ACC112 (cell line): ENCODE results near the gene CPNE9.

Experiments
- H2AFZ ChIP-seq: fragments of 200-600 bp; sonication (generic); one replicate; pipeline ENCODE4 v1.6.0; 2017; ENCODE audit warnings: antibody characterized with exemption, low read length; ENCODE audit not compliant: unreplicated experiment
- H3K27ac ChIP-seq: fragments of 200-600 bp; sonication (generic); 2 replicates; pipeline ENCODE4 v1.5.1; 2014; ENCODE audit warnings: low read depth, mild to moderate bottlenecking, antibody characterized with exemption, low read length, moderate library complexity
- H3K27me3 ChIP-seq: fragments of 200-600 bp; sonication (generic); 2 replicates; pipeline ENCODE4 v1.6.1; 2014; ENCODE audit warnings: mild to moderate bottlenecking, antibody characterized with exemption, low read length, moderate library complexity, mixed read lengths; ENCODE audit not compliant: insufficient read depth
- H3K36me3 ChIP-seq: fragments of 200-600 bp; sonication (generic); 2 replicates; pipeline ENCODE4 v1.6.1; 2016; ENCODE audit warnings: mild to moderate bottlenecking, antibody characterized with exemption, low read length, moderate library complexity, mixed read lengths; ENCODE audit not compliant: insufficient read depth
- H3K4me1 ChIP-seq: fragments of 200-600 bp; sonication (generic); one replicate; pipeline ENCODE4 v1.6.1; 2016; ENCODE audit warnings: low read length, mixed read lengths; ENCODE audit not compliant: insufficient read depth, unreplicated experiment, control insufficient read depth
- H3K4me3 ChIP-seq: fragments of 200-600 bp; sonication (generic); 2 replicates; pipeline ENCODE4 v1.5.1; 2014; ENCODE audit warnings: mild to moderate bottlenecking, low read depth, low read length
- H3K79me2 ChIP-seq: fragments of 200-600 bp; sonication (generic); one replicate; pipeline ENCODE4 v1.6.0; 2016; ENCODE audit warnings: low read length; ENCODE audit not compliant: control insufficient read depth, unreplicated experiment, insufficient read depth

CPNE9 gene

DNA sequence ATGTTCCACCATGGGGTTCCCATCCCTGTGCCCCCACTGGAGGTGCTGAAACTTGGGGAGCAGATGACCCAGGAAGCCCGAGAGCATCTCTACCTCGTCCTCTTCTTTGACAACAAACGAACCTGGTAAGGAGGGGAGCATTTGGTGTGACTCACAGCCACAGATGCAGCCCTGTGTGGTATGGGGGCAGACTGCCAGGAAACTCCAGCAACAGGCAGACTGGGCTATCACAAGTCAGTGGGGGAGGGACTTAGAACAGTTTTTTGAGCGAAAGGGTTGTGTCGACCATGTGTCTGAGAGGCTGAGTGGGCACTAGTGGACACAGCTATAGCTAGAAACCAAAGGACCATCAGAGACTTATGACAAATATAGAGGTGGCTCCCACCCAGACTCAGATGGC lies 42.7 kb downstream of the CPNE9 start:
- peaks cover 14% of the 10 kb centered on the region; the same call in 1 of the 2 replicates for H3K36me3 ChIP-seq
- no peak overlapping the region for H3K4me3 ChIP-seq
- no peaks in the 10 kb centered on the region for H3K27me3 ChIP-seq
- peaks cover 12% of the 10 kb centered on the region for H3K79me2 ChIP-seq
- no peak overlapping the region for H2AFZ ChIP-seq
- H3K27ac ChIP-seq, result peak overlapping the region; percentile 68
- peaks cover 34% of the 10 kb centered on the region for H3K4me1 ChIP-seq

DNA sequence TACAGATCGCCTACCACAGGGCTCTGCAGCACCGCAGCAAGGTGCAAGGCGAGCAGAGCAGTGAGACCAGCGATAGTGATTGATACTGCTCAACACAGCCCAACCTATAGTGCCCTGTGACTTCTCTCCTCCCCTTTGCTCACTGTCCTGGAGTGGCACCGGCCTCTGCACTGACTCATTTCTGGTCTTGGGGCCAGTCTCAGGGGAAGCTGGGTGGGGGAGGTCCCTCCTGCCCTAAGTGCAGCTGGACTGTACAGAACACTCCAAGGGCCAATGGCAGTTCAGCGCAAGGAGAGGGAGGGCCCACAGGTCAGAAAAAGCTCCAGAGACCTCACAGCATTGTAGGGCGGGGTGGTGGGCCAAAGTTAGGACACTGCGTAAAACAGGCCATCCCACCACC lies 43.6 kb downstream of the CPNE9 start:
- H3K27me3 ChIP-seq, result no peaks in the 10 kb centered on the region
- H2AFZ ChIP-seq, result no peak overlapping the region
- peak overlapping the region; percentile 68 for H3K27ac ChIP-seq
- peaks cover 16% of the 10 kb centered on the region; the same call in 1 of the 2 replicates for H3K36me3 ChIP-seq
- H3K79me2 ChIP-seq, result peaks cover 17% of the 10 kb centered on the region
- H3K4me1 ChIP-seq, result peaks cover 39% of the 10 kb centered on the region
- H3K4me3 ChIP-seq, result no peak overlapping the region

DNA sequence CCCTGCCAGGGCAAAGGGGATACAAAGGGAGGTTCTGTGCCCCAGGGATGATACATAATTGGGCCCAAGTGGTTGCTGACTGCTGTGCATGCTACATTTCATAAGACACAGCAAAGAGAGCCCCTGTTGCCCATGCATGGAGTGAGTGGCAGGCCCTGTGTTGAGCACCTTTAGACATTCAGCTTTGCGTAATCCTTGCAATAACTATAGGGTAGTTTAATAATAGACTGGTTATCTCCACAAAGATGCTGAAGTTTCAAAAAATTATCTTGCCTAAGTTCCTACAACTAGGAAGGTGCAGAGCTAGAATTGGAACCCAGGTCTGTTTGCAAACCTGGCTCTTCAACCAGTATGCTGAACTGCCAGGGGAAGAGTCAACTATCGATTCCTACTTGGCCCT lies 44.4 kb downstream of the CPNE9 start:
- Histone ChIP-seq H2AFZ (no peak overlapping the region), H3K4me1 (peaks cover 39% of the 10 kb centered on the region), H3K27me3 (no peaks in the 10 kb centered on the region), H3K4me3 (no peak overlapping the region), H3K27ac (no peak overlapping the region), H3K79me2 (peaks cover 17% of the 10 kb centered on the region), H3K36me3 (peaks cover 12% of the 10 kb centered on the region; the same call in 1 of the 2 replicates)

DNA sequence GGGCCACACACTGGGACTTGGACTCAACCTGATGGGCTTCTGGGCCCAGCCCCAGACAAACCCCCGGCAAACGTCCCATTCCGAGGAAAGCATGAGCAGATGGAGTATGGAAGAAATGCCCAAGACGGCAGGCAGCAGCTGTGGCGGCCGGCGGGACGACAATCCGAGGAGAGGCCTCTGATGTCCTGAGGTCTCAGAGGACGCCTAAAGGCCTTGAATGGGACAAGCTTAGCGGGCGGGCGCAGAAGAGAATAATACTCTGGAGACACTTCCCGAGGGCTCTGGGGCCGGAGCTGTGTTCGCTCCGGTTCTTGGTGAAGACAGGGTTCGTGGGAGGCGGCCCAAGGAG lies 45.6 kb downstream of the CPNE9 start:
- peak overlapping the region; percentile 60 for H3K27ac ChIP-seq
- H3K4me1 ChIP-seq, result peaks cover 39% of the 10 kb centered on the region
- H3K79me2 ChIP-seq, result peaks cover 17% of the 10 kb centered on the region
- no peaks in the 10 kb centered on the region for H3K27me3 ChIP-seq
- no peak overlapping the region for H2AFZ ChIP-seq
- H3K36me3 ChIP-seq, result peaks cover 12% of the 10 kb centered on the region; the same call in 1 of the 2 replicates
- peak overlapping the region; percentile 79 for H3K4me3 ChIP-seq

DNA sequence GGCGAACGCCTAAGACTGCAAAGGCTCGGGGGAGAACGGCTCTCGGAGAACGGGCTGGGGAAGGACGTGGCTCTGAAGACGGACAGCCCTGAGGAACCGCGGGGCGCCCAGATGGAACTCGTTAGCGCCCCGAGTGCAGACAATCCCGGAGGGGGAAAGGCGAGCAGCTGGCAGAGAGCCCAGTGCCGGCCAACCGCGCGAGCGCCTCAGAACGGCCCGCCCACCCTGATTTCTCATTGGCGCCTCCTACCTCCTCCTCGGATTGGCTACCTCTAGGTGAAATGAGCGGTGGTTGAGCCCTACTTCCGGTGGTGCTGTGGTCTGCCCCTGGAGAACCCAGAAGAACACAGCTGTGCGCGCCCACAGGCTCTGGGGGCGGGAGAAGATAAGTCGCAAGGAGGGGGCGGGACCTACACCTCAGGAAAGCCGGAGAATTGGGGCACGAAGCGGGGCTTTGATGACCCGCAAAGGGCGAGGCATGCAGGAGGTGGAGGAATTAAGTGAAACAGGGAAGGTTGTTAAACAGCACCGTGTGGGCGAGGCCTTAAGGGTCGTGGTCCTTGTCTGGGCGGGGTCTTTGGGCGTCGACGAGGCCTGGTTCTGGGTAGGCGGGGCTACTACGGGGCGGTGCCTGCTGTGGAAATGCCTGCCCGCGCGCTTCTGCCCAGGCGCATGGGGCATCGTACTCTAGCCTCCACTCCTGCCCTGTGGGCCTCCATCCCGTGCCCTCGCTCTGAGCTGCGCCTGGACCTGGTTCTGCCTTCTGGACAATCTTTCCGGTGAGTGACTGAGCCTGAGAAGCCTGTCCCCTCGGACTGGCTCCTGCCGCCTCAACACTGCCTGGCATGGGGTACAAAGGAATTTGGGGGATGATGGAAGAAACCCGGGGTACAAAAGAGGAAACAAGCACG lies 46.3 kb downstream of the CPNE9 start, which contains the start of gene OGG1:
TSS of gene OGG1 (plus strand) at position 308 of the 911 bp plus-strand sequence. CDS start at position 643, 335 bp downstream.
- Histone ChIP-seq H2AFZ (peak within 1 kb of the TSS; percentile 45), H3K27ac (peak within 1 kb of the TSS; percentile 60), H3K36me3 (peaks cover 12% of the 10 kb centered on the region; the same call in 1 of the 2 replicates), H3K79me2 (peaks cover 17% of the 10 kb centered on the region), H3K27me3 (no peaks in the 10 kb centered on the region), H3K4me3 (peak within 1 kb of the TSS; percentile 79), H3K4me1 (peaks cover 43% of the 10 kb centered on the region)

DNA sequence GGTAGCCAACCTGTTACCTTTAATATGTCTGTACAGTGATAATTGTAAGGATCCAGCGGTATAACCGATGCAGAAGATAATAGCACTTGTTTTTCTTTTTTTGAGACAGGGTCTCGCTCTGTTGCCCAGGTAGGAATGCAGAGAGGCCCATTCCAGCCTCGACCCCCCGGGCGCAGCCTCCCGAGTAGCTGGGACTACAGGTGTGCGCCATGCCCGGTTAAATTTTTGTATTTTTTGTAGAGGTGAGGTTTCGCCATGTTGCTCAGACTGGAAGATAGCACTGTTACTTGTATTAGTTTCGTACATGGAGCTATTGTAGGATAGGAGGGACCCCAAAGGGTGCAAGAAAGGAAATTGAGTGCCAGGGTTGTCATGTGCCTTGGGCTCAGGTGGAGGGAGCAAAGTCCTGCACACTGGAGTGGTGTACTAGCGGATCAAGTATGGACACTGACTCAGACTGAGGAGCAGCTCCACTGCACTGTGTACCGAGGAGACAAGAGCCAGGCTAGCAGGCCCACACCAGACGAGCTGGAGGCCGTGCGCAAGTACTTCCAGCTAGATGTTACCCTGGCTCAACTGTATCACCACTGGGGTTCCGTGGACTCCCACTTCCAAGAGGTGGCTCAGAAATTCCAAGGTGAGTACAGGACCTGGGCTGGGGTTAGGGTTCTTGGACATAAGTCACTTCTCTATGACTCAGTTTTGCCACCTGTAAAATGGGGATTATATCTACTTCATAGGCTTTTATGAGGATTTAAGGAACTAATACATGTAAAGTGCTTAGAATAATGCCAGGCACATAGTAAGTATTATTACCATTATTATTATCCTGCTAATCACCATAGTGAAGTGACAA lies 47.2 kb downstream of the CPNE9 start:
- Histone ChIP-seq H3K27me3 (no peaks in the 10 kb centered on the region), H3K79me2 (peaks cover 17% of the 10 kb centered on the region), H3K27ac (no peak overlapping the region), H3K36me3 (peaks cover 12% of the 10 kb centered on the region; the same call in 1 of the 2 replicates), H2AFZ (peak overlapping the region; percentile 3), H3K4me3 (peak overlapping the region; percentile 79), H3K4me1 (peaks cover 45% of the 10 kb centered on the region)

DNA sequence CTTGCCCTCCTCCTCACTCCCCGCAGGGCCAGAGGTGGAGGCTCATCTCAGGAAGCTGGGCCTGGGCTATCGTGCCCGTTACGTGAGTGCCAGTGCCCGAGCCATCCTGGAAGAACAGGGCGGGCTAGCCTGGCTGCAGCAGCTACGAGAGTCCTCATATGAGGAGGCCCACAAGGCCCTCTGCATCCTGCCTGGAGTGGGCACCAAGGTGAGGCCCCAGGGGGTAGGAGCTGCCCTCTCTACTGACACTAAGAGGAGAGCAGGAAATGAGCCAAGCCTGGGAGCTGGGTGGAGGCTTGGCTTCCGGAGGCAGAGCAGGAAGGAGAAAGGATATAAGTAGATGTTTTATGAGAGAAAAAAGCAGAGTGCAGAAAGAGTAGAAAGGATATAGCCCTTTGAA lies 51.0 kb downstream of the CPNE9 start:
- peaks cover 15% of the 10 kb centered on the region for H3K79me2 ChIP-seq
- no peak overlapping the region for H3K27ac ChIP-seq
- H3K27me3 ChIP-seq, result no peaks in the 10 kb centered on the region
- peaks cover 10% of the 10 kb centered on the region; the same call in 1 of the 2 replicates for H3K36me3 ChIP-seq
- H3K4me1 ChIP-seq, result peaks cover 13% of the 10 kb centered on the region
- H3K4me3 ChIP-seq, result no peak overlapping the region
- no peak overlapping the region for H2AFZ ChIP-seq

DNA sequence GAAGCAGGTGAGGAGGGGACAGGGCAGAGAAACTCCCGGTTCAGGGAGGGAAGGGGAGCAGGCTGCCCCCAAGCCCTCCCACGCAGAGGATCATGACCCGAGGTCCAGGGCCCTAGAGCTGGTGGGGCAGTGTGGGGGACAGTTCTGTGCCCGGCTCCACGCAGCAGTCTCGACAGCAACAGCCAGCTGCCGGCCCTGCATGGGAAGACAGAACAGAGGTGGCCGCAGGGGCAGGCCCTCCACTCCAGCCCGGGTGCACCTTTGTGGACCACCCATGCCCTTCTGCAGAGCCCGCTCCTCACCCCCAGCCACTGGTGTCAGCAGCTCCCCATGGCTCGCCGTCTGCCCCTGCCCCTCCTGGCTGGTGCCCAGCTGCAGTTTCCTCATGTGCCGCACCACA lies 53.8 kb downstream of the CPNE9 start:
- no peaks in the 10 kb centered on the region for H3K27me3 ChIP-seq
- H2AFZ ChIP-seq, result no peak overlapping the region
- peaks cover 8% of the 10 kb centered on the region for H3K4me1 ChIP-seq
- H3K4me3 ChIP-seq, result no peak overlapping the region
- H3K79me2 ChIP-seq, result no peaks in the 10 kb centered on the region
- H3K27ac ChIP-seq, result no peak overlapping the region
- peaks cover 6% of the 10 kb centered on the region; the same call in 1 of the 2 replicates for H3K36me3 ChIP-seq

DNA sequence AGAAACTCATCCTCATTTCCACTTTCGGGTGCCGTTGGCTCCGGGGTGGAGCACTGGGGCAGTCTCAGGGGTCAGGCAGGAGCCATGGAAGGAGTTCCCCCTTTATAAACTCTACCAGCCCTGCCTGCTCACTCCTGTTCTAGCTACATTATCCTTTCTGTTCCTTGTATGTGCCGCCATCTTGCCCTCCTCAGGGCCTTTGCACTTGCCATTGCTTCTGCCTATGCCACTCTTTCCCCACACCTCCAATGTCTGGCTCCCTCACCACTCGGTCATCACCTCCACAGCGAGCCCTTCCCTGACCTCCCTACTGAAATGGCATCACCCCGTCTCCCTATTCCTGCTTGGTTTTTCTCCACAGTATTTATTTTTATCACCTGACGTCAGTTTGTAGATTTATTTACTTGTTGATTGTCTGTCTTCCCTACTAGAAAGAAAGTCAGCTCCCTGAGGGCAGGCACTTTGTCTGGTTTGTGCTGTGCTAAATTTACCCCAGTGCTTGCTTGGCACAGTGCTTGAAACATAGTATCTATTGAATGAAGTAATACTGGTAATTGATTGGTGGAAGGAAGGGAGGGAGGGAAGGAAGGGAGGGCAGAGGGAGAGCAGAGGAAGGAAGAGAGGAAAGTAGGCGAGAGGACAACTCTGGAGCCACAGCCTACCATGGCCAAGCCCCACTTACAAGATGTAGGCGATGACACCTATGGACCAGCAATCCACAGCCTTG lies 57.3 kb downstream of the CPNE9 start:
- Histone ChIP-seq H3K4me3 (no peak overlapping the region), H3K4me1 (no peaks in the 10 kb centered on the region), H3K27me3 (no peaks in the 10 kb centered on the region), H3K36me3 (peaks cover 6% of the 10 kb centered on the region; the same call in 1 of the 2 replicates), H2AFZ (no peak overlapping the region), H3K79me2 (no peaks in the 10 kb centered on the region), H3K27ac (no peak overlapping the region)

DNA sequence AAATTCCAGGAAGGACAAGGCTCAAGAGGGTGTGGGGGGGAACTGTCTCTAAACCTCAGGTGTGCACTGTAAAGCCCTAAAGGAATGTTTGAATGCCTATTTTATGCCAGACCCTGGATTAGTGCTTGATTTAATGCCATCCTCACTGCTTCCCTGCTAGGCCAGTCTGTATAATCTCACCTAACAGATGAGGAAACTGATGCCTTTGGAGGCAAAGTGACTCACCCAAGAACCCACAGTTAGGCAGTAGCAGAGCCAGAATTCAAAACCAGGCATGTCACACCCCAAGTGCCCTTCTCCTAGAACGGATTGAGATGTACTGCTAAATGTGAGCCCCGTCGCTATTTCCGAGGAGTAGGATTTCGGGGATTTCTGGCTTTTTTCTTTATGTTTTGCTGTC lies 58.3 kb downstream of the CPNE9 start:
- peaks cover 3% of the 10 kb centered on the region; the same call in 1 of the 2 replicates for H3K36me3 ChIP-seq
- no peak overlapping the region for H3K27ac ChIP-seq
- H2AFZ ChIP-seq, result no peak overlapping the region
- H3K4me3 ChIP-seq, result no peak overlapping the region
- no peaks in the 10 kb centered on the region for H3K27me3 ChIP-seq
- H3K79me2 ChIP-seq, result no peaks in the 10 kb centered on the region
- no peaks in the 10 kb centered on the region for H3K4me1 ChIP-seq
